Astrocyte (in vitro differentiated cells and primary cell): ENCODE measurements around the gene LCK.

ENCODE experiments used
- EZH2 ChIP-seq: IDR thresholded peaks from 2 replicates; pipeline ENCODE4 v1.6.1; 2012; ENCODE audit warnings: mild to moderate bottlenecking, low read length, inconsistent platforms; ENCODE audit not compliant: insufficient read depth
- TF ChIP-seq, protein P1 (sequence below): IDR thresholded peaks from 2 replicates; pipeline ENCODE4 v1.5.1; 2011; ENCODE audit warnings: low read depth, mild to moderate bottlenecking, inconsistent platforms, low read length, moderate library complexity; ENCODE audit not compliant: insufficient read depth

DNA sequence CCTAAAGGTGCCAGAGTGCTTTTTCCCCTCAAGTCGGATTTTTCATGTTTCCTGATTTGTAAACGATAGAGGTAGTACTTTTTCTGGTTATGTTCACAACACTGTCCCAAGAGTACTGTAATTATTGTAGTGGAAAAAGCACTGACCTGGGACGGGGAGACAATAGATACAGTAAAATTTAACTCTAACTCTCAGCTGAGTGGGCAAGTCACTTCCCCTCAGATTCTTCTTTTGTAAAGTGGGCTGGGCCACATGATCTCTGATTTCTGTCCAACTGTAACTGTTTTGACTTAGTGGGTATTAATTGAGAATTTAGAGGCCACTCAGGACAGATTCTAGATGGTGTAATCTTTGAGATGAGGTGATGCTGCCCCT, 65.8 kb downstream of the LCK start:
- TF ChIP-seq, protein P1, sequence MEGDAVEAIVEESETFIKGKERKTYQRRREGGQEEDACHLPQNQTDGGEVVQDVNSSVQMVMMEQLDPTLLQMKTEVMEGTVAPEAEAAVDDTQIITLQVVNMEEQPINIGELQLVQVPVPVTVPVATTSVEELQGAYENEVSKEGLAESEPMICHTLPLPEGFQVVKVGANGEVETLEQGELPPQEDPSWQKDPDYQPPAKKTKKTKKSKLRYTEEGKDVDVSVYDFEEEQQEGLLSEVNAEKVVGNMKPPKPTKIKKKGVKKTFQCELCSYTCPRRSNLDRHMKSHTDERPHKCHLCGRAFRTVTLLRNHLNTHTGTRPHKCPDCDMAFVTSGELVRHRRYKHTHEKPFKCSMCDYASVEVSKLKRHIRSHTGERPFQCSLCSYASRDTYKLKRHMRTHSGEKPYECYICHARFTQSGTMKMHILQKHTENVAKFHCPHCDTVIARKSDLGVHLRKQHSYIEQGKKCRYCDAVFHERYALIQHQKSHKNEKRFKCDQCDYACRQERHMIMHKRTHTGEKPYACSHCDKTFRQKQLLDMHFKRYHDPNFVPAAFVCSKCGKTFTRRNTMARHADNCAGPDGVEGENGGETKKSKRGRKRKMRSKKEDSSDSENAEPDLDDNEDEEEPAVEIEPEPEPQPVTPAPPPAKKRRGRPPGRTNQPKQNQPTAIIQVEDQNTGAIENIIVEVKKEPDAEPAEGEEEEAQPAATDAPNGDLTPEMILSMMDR, result no peak
- no peak for TF ChIP-seq EZH2
